ENCODE results near the gene GANAB. TPM values are rescaled to one million over a fixed set of nuclear protein-coding genes. Genes with fewer than 3 reads are reported as not detected.

The GANAB gene
- total RNA-seq, 6 donors from 2014 or later, result 82.3 to 240 (median 138) TPM

GRCh38 chr11:62578541-62578940 lies 67.9 kb downstream of the GANAB start:
- Histone ChIP-seq H3K4me1 (peaks cover 25 to 29% (median 28%) of the 10 kb centered on the region in 4 donors), H3K9me3 (no peaks in the 10 kb centered on the region), H3K27me3 (no peaks in the 10 kb centered on the region), H3K36me3 (peaks cover 4 to 53% (median 22%) of the 10 kb centered on the region in 4 donors), H3K4me3 (no peak overlapping the region), H3K27ac (peak overlapping the region; percentile 61 to 92 (median 81))
- DNase-seq, result no peak
- no peak for ATAC-seq (ENCODE audit: low FRiP score in 2 of 2)
- WGBS, 2 donors, result 95 to 96% methylated on average over 11 of the region's 11 CpGs
- TF ChIP-seq POLR2A (IDR thresholded peaks at IDR 0.05), result no peak
- TF ChIP-seq, protein P1, sequence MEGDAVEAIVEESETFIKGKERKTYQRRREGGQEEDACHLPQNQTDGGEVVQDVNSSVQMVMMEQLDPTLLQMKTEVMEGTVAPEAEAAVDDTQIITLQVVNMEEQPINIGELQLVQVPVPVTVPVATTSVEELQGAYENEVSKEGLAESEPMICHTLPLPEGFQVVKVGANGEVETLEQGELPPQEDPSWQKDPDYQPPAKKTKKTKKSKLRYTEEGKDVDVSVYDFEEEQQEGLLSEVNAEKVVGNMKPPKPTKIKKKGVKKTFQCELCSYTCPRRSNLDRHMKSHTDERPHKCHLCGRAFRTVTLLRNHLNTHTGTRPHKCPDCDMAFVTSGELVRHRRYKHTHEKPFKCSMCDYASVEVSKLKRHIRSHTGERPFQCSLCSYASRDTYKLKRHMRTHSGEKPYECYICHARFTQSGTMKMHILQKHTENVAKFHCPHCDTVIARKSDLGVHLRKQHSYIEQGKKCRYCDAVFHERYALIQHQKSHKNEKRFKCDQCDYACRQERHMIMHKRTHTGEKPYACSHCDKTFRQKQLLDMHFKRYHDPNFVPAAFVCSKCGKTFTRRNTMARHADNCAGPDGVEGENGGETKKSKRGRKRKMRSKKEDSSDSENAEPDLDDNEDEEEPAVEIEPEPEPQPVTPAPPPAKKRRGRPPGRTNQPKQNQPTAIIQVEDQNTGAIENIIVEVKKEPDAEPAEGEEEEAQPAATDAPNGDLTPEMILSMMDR (IDR thresholded peaks at IDR 0.05), result no peak

- H3K4me3 ChIP-seq, result no peak overlapping the region
- peak overlapping the region; percentile 85 to 93 (median 91) for H3K27ac ChIP-seq
- 61 to 62% methylated on average over 5 to 12 of the region's 12 CpGs for WGBS, 2 donors
- no peak for DNase-seq
- peak; percentile 52 to 87 for TF ChIP-seq POLR2AphosphoS5 (IDR thresholded peaks at IDR 0.05)
- peak in 2 of 4 donors; percentile 32 to 69 for TF ChIP-seq EP300 (IDR thresholded peaks at IDR 0.05)
- TF ChIP-seq, protein P1 (IDR thresholded peaks at IDR 0.05), result no peak
- peak in 1 of 4 donors; percentile 16 for TF ChIP-seq POLR2A (IDR thresholded peaks at IDR 0.05)
- ATAC-seq (ENCODE audit: low FRiP score in 2 of 2), result no peak
- H3K36me3 ChIP-seq, result peaks cover 4 to 52% (median 22%) of the 10 kb centered on the region in 4 donors
- H3K9me3 ChIP-seq, result no peaks in the 10 kb centered on the region
- H3K4me1 ChIP-seq, result peaks cover 30 to 40% (median 37%) of the 10 kb centered on the region in 4 donors
- H3K27me3 ChIP-seq, result no peaks in the 10 kb centered on the region
Measured at GRCh38 chr11:62577046-62577714, 69.2 kb downstream of the GANAB start.

DNA sequence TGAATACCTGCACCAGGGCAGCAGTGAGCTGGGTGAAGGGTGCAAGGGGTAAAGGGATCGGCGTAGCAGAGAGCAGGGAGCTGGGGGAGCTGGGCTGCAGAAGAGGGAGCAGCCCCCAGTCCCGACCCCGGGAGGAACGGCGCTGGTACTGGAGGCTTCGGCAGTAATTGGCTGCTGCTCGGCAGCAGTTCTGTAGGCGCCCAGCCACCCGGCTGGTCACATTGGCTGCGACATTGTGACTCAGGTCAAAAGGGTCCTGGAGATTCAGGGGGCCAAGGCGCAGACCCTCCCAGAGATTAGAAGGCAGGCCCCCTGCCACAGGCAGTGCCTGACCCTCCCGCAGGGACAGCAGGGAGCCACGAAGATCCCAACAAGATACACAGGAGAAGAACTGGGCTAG lies 70.6 kb downstream of the GANAB start:
- H3K4me3 ChIP-seq, result no peak overlapping the region
- H3K27me3 ChIP-seq, result no peaks in the 10 kb centered on the region
- H3K27ac ChIP-seq, result peak overlapping the region; percentile 85 to 93 (median 91)
- peaks cover 34 to 45% (median 39%) of the 10 kb centered on the region in 4 donors for H3K4me1 ChIP-seq
- no peak for ATAC-seq (ENCODE audit: low FRiP score in 2 of 2)
- TF ChIP-seq POLR2A (IDR thresholded peaks at IDR 0.05) (no peak), POLR2AphosphoS5 (IDR thresholded peaks at IDR 0.05) (no peak), EP300 (IDR thresholded peaks at IDR 0.05) (no peak)
- TF ChIP-seq, protein P1 (IDR thresholded peaks at IDR 0.05), result no peak
- WGBS, 2 donors, result 93% methylated on average over 5 to 13 of the region's 14 CpGs
- DNase-seq, result no peak
- no peaks in the 10 kb centered on the region for H3K9me3 ChIP-seq
- H3K36me3 ChIP-seq, result peaks cover 8 to 53% (median 22%) of the 10 kb centered on the region in 4 donors

- Histone ChIP-seq H3K9me3 (no peaks in the 10 kb centered on the region), H3K27me3 (no peaks in the 10 kb centered on the region), H3K27ac (peak overlapping the region; percentile 85 to 93 (median 91)), H3K4me1 (peaks cover 34 to 45% (median 39%) of the 10 kb centered on the region in 4 donors), H3K36me3 (peaks cover 12 to 56% (median 26%) of the 10 kb centered on the region in 4 donors), H3K4me3 (peak overlapping the region in 3 of 4 donors; percentile 78 to 88 (median 85))
- WGBS, 2 donors, result 53 to 67% methylated on average over 15 to 17 of the region's 17 CpGs
- DNase-seq (peak in 1 of 2 donors; percentile 83), ATAC-seq (ENCODE audit: low FRiP score in 2 of 2) (no peak)
- TF ChIP-seq POLR2AphosphoS5 (IDR thresholded peaks at IDR 0.05), result no peak
- no peak for TF ChIP-seq EP300 (IDR thresholded peaks at IDR 0.05)
- TF ChIP-seq POLR2A (IDR thresholded peaks at IDR 0.05), result no peak
- TF ChIP-seq, protein P1 (IDR thresholded peaks at IDR 0.05), result no peak
Measured at GRCh38 chr11:62575156-62575555, 71.3 kb downstream of the GANAB start.

Small RNA genes lying within 50 kb of the gene (small RNA-seq; reads per million reads assigned to genes)
- gene AP001458.1, result 0 reads per million in 4 donors
- 0 reads per million in 4 donors for gene SNORA57

Other genes with a start within 250 kb of the GANAB start
- 1,000 to 10,000 TPM in 4 of 6 donors, 100 to 1,000 TPM in 1, 10 to 100 TPM in 1; 85.4 to 2,572 (median 1,269) TPM for gene SCGB1A1, start 227.6 kb downstream of the GANAB start, total RNA-seq
- 1,000 to 10,000 TPM in 2 of 6 donors, 100 to 1,000 TPM in 4; 583 to 1,153 (median 829) TPM for gene AHNAK, start 99.8 kb downstream of the GANAB start, total RNA-seq
- 100 to 1,000 TPM; 557 to 997 (median 889) TPM for gene EEF1G, start 72.7 kb downstream of the GANAB start, total RNA-seq
- gene TUT1, start 55.1 kb downstream of the GANAB start, total RNA-seq, result 10 to 100 TPM in 3 of 6 donors, 1 to 10 TPM in 3; 5.3 to 25.4 (median 11.7) TPM
- gene MTA2, start 44.7 kb downstream of the GANAB start, total RNA-seq, result 10 to 100 TPM; 57.6 to 88.0 (median 69.8) TPM
- gene EML3, start 33.8 kb downstream of the GANAB start, total RNA-seq, result 100 to 1,000 TPM in 1 of 6 donors, 10 to 100 TPM in 5; 31.0 to 148 (median 71.0) TPM
- gene ROM1, start 33.4 kb downstream of the GANAB start, total RNA-seq, result 1 to 10 TPM; 3.1 to 9.2 (median 5.2) TPM
- gene B3GAT3, start 24.6 kb downstream of the GANAB start, total RNA-seq, result 10 to 100 TPM; 21.3 to 43.9 (median 37.9) TPM
- 10 to 100 TPM in 5 of 6 donors, 1 to 10 TPM in 1; 9.5 to 31.5 (median 19.8) TPM for gene INTS5, start 6.7 kb upstream of the GANAB start, total RNA-seq
- gene C11orf98, start 18.6 kb upstream of the GANAB start, total RNA-seq, result 10 to 100 TPM; 16.8 to 42.0 (median 30.6) TPM
- gene CSKMT, start 18.7 kb upstream of the GANAB start, total RNA-seq, result 10 to 100 TPM in 3 of 6 donors, 1 to 10 TPM in 3; 5.7 to 16.0 (median 10.0) TPM
- gene UQCC3, start 25.1 kb upstream of the GANAB start, total RNA-seq, result 10 to 100 TPM in 1 of 6 donors, 1 to 10 TPM in 5; 5.0 to 12.6 (median 6.7) TPM
- gene LBHD1, start 25.7 kb upstream of the GANAB start, total RNA-seq, result 10 to 100 TPM in 1 of 6 donors, 1 to 10 TPM in 5; 3.6 to 19.9 (median 6.8) TPM
- gene UBXN1, start 32.5 kb upstream of the GANAB start, total RNA-seq, result 100 to 1,000 TPM; 104 to 186 (median 128) TPM
- 1 to 10 TPM in 5 of 6 donors, under 1 TPM in 1; 0.61 to 6.4 (median 1.8) TPM for gene LRRN4CL, start 42.9 kb upstream of the GANAB start, total RNA-seq
- 100 to 1,000 TPM in 2 of 6 donors, 10 to 100 TPM in 4; 75.5 to 198 (median 87.5) TPM for gene BSCL2, start 60.8 kb upstream of the GANAB start, total RNA-seq
- gene GNG3, start 61.1 kb upstream of the GANAB start, total RNA-seq, result not detected
- 10 to 100 TPM; 23.9 to 76.5 (median 46.3) TPM for gene HNRNPUL2, start 80.8 kb upstream of the GANAB start, total RNA-seq
- 10 to 100 TPM; 18.9 to 31.5 (median 28.6) TPM for gene TTC9C, start 81.9 kb upstream of the GANAB start, total RNA-seq
- gene ZBTB3, start 107.5 kb upstream of the GANAB start, total RNA-seq, result 10 to 100 TPM in 3 of 6 donors, 1 to 10 TPM in 3; 7.3 to 15.3 (median 11.7) TPM
- gene POLR2G, start 115.0 kb upstream of the GANAB start, total RNA-seq, result 10 to 100 TPM; 15.8 to 62.9 (median 38.8) TPM
- 10 to 100 TPM; 16.7 to 51.3 (median 27.0) TPM for gene TAF6L, start 124.8 kb upstream of the GANAB start, total RNA-seq
- gene TMEM179B, start 140.8 kb upstream of the GANAB start, total RNA-seq, result 10 to 100 TPM; 38.8 to 98.2 (median 56.2) TPM
- 10 to 100 TPM; 11.3 to 28.7 (median 15.4) TPM for gene TMEM223, start 145.4 kb upstream of the GANAB start, total RNA-seq
- gene NXF1, start 158.8 kb upstream of the GANAB start, total RNA-seq, result 100 to 1,000 TPM in 1 of 6 donors, 10 to 100 TPM in 5; 56.1 to 215 (median 81.2) TPM
- 10 to 100 TPM; 25.3 to 53.8 (median 44.9) TPM for gene STX5, start 185.4 kb upstream of the GANAB start, total RNA-seq
- gene TEX54, start 186.2 kb upstream of the GANAB start, total RNA-seq, result not detected
- 10 to 100 TPM; 31.5 to 56.6 (median 50.4) TPM for gene WDR74, start 193.0 kb upstream of the GANAB start, total RNA-seq
- 100 to 1,000 TPM; 120 to 236 (median 179) TPM for gene SLC3A2, start 234.3 kb upstream of the GANAB start, total RNA-seq

Measured in upper lobe of left lung (tissue), 6 donors.